Stimulated activated CD4-positive, alpha-beta T cell treated with anti-CD3 and anti-CD28 coated beads, Interleukin-1b, Interleukin-23, amount 100 ng/mL, for 1 hour (primary cell): ENCODE data around the gene WASHC2A.
"Not testable (repeated sequence)": the region's sequence is repeated elsewhere in the genome, so short reads cannot be mapped to it uniquely, and the experiment has no call there.

Source experiments
- DNase-seq, 2 donors: peaks; one replicate each; pipeline ENCODE4 v3.0.0-alpha.2; 2020; ENCODE audit warnings: low read depth in 2 of 2

The WASHC2A gene

GRCh38 chr10:50143512-50144174 lies 75.9 kb downstream of the WASHC2A start:
- not testable (repeated sequence) for DNase-seq

- DNase-seq, result not testable (repeated sequence)
These were observed 77.8 kb downstream of the WASHC2A start for GRCh38 chr10:50145575-50145974.

DNA sequence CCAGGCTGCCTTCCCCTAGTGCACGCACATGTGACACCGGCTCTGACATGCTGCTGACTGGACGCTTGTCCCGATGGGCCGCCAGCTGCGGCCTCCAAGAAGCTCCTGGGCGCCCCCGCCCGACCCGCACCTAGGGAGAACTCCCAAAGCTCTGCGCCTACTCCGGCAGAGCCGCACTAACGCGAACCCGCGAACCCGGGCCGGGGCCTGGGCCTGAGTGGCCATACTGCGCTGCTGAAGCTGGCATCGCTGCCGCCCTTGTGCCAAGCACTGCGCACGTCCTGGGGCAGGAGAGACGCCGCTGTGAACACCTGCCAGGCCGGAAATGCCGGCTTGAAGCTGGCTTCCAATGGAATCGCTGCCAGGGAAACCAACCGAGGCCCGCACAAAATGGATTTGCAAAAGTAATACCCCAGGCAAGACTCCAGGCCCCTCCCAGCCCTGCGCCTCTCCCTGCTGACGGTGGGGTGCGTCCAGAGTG lies 85.1 kb downstream of the WASHC2A start:
- DNase-seq, result no peak

DNA sequence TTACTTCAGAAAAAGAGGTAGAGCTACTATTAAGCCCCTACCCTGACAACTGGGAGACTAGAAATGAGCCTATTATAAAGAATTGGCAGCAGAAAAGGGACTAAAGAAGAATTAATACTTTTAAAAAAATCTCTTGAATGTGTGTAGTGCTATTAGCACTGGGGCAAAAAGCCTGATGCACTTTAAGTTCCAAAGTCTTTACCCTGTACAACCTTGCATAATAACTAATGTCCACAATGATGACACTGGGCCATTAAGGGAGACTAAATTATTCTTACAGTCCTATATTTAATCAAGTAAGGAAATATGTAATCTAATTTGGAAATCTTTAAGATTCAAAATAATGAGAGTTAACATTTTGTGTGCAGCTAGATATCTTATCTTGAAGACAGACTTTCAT lies 90.1 kb downstream of the WASHC2A start:
- DNase-seq, result not testable (repeated sequence)

GRCh38 chr10:50159856-50160255 lies 92.1 kb downstream of the WASHC2A start:
- DNase-seq, result not testable (repeated sequence)

DNA sequence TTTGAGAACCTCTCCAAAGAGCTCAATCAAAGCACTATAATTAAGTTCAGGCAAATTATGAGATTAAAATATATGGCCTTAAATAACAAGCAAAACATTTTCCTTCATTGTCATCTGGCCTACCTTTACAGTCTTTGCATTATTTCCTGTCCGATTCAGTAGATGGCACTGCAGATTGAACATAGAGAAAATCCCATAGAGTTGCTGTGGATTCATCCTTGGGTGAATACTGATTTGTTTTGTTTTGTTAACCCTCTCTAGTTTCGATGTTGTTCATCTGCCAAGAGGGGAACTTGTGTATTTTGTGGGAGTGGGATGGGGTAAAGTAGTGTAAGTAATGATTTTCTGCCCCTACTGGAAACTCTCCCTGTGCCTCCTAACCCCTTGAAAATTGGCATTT lies 97.3 kb downstream of the WASHC2A start:
- not testable (repeated sequence) for DNase-seq

- DNase-seq, result not testable (repeated sequence)
These were observed 100.1 kb downstream of the WASHC2A start for GRCh38 chr10:50167833-50168232.

DNA sequence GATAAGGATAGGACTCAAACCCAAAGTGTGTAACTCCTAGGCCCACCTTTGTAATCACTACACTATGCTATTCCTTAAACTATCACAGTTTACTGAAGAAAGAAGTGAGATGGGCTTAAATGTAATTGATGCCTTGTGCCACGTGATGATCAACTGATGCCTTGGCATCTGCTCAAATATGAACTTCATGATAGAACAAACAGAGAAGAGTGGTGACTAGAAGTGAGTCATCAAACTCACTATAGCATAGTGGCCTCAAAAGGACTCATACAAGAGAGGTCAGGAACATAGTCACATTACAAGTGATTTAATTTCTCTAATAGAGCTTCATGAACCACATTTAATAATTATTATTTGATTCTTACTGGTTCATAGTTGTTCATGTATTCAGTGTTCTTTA lies 101.8 kb downstream of the WASHC2A start:
- not testable (repeated sequence) for DNase-seq

DNA sequence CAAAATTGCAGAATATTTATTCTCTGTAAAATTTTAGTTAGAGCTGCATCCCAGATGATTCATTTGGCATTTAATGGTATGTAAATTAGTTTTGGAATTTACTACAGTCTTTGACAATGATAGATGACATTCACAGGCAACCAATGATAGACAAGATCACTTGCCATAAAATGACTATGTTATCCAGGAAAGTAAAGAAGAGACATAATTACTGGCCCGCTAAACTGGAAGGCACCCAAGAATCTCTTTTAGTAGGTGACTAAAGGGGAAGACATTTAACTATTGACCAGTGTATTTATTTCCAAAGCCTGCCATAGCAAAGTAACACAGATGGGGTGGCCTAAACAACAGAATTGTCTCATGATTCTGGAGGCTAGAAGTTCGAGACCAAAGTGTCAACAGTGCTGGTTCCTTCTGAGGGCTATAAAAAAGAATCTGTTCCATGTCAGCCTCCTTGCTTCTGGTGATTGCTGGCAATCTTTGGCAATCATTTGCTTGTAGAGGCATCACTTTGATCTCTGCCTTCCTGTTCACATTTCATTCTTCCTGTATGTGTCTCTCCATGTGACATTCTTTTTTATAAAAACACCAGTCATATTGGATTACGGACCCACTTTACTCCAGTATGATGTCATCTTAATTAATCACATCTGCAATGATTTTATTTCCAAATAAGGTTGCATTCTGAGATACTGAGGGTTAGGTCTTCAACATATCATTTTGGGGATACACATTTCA lies 107.2 kb downstream of the WASHC2A start:
- not testable (repeated sequence) for DNase-seq
